GM13977 (cell line): ENCODE data around the gene SERPINB5.

Experiments used
- DNase-seq: peaks from one replicate; pipeline ENCODE4 v3.0.0; 2012; ENCODE audit warnings: low spot score
- in situ Hi-C: fragments of 300-500 bp; cut with MboI; formaldehyde crosslinking; loops from one replicate; pipeline ENCODE4 v1.12.0; 2022; ENCODE audit warnings: low sequenced_read_pairs, low pct_unique_long_range_greater_than_20kb, mixed read lengths, inconsistent platforms; ENCODE audit not compliant: unreplicated experiment
- TF ChIP-seq, protein P1 (sequence below): IDR thresholded peaks from 2 replicates; pipeline ENCODE4 v1.5.1; 2012; ENCODE audit warnings: mild to moderate bottlenecking, control low read depth; ENCODE audit not compliant: insufficient read depth; ENCODE audit errors: extremely low read depth, missing control alignments

The SERPINB5 gene

DNA sequence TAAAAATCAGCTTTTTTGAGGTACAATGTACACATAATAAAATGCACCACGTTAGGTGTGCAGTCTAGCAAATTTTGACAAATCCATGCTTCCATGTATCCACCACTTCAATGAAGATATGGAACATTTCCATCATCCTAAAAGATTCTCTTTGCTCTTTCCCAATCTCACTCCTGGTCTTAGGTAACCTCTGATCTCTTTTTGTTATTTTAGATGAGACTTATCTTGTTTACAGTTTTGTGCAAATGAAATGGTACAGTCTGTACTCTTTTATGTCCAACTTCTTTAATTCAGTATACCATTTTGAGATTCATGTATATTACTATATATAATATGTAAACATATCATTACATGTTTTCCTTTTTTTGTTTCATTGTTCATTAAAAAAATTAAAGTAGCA is 16.3 kb upstream of the SERPINB5 start:
- TF ChIP-seq, protein P1, sequence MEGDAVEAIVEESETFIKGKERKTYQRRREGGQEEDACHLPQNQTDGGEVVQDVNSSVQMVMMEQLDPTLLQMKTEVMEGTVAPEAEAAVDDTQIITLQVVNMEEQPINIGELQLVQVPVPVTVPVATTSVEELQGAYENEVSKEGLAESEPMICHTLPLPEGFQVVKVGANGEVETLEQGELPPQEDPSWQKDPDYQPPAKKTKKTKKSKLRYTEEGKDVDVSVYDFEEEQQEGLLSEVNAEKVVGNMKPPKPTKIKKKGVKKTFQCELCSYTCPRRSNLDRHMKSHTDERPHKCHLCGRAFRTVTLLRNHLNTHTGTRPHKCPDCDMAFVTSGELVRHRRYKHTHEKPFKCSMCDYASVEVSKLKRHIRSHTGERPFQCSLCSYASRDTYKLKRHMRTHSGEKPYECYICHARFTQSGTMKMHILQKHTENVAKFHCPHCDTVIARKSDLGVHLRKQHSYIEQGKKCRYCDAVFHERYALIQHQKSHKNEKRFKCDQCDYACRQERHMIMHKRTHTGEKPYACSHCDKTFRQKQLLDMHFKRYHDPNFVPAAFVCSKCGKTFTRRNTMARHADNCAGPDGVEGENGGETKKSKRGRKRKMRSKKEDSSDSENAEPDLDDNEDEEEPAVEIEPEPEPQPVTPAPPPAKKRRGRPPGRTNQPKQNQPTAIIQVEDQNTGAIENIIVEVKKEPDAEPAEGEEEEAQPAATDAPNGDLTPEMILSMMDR: no peak
- DNase-seq: no peak
- in situ Hi-C loops: no loop called here

- no peak for DNase-seq
- in situ Hi-C loops: no loop called here
- TF ChIP-seq, protein P1: no peak
These were observed 12.3 kb upstream of the SERPINB5 start for GRCh38 chr18:63464434-63464833.

- in situ Hi-C loops: no loop called here
- DNase-seq: no peak
- TF ChIP-seq, protein P1: no peak
These were observed 11.7 kb upstream of the SERPINB5 start for GRCh38 chr18:63465059-63465458.

GRCh38 chr18:63467699-63468098 is 9.1 kb upstream of the SERPINB5 start:
- no peak for DNase-seq
- TF ChIP-seq, protein P1: no peak
- in situ Hi-C loops: no loop called here

DNA sequence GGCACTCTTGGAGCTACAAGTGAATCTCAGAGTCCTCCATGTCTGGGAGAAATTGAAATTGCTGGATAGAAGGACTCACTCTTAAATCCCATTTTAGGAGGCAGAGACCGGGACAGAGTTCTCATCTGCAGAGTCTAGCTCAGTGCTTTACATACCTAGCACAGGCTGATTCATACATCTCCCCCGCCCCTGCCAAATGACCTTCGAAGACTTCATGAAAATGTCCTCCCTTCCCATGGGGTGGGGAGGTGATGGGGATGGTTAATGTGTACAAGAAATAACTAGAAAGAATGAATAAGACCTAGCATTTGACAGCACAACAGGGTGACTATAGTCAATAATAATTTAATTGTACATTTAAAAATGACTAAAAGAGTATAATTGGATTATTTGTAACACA is 8.2 kb upstream of the SERPINB5 start:
- in situ Hi-C loops: no loop called here
- TF ChIP-seq, protein P1: no peak
- no peak for DNase-seq

DNA sequence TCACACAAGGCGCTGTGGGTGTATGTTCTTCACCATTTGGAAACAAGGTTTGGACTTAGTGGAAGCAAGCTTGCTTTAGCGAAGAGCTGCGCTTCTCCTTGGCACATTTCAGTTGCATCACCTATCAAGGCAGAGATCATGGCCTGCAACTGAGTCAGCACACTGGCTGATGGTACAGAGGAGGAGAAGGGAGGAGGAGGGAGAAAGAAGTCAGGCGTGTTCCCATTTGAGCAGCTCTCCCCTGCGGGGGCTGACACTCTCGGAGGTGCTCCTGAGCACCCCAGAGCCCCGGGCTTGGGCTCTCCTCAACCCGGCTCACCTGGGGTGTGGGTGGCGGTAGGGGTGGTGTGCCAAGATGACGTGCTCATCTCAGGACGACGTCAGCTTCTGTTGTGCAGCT is 6.0 kb upstream of the SERPINB5 start:
- in situ Hi-C loops: no loop called here
- TF ChIP-seq, protein P1: no peak
- no peak for DNase-seq

GRCh38 chr18:63472380-63472779 is 4.4 kb upstream of the SERPINB5 start:
- TF ChIP-seq, protein P1: no peak
- no peak for DNase-seq
- in situ Hi-C loops: no loop called here
